ENCODE data around the gene NEUROG1. TPM values are rescaled to one million over a fixed set of nuclear protein-coding genes. Genes with fewer than 3 reads are reported as not detected.

The NEUROG1 gene, protein sequence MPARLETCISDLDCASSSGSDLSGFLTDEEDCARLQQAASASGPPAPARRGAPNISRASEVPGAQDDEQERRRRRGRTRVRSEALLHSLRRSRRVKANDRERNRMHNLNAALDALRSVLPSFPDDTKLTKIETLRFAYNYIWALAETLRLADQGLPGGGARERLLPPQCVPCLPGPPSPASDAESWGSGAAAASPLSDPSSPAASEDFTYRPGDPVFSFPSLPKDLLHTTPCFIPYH
- polyA plus RNA-seq (ENCODE audit: insufficient read length) = not detected
- long read RNA-seq, donor 1 = 0 reads
- long read RNA-seq, donor 2 = 0 reads
- long read RNA-seq, donor 3 = 0 reads
- long read RNA-seq, donor 4 = 0 reads
- long read RNA-seq, donor 5 = 0 reads
- long read RNA-seq, donor 6 = 0 reads
- long read RNA-seq, donor 7 = 0 reads
- long read RNA-seq, donor 8 = 0 reads

DNA sequence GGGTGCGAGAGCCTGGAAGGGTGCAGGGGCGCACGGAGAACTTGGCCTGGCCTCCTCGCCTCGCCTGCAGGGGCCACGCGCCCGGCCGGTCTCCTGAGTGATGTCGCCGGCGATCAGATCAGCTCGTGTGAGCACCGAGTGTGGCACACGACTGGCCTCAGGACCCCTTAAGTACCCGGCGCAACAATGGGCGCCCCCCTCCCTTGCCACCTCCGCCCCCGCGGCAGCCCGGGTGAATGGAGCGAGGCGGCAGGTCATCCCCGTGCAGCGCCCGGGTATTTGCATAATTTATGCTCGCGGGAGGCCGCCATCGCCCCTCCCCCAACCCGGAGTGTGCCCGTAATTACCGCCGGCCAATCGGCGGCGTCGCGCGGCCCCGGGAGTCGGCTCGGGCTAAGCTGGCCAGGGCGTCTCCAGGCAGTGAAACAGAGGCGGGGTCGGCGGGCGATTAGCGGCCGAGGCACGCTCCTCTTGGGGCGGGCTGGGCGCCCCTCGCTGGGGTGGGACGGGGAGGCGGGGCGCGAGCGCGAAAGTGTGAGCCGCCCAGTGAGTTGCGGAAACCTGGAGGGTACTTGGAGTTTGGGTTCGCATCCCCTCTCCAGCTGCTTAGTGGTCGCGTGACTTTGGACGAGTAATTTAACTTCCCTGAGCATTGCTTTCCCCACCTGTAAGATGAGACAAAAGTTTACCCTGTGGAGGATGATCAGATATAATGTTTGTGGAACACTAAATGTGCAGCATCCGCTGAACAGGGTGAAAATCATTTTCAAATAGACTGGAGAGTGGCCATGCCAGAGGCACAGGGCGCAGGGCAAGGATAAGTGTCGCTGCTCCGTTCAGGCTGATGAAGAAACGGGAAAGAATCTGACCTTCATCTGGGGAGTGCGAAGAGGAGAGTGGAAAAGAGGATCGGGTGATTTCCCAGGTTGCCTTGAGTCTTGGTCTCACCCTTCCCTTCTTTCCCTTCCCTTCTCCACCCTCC lies at the start of gene NEUROG1:
Gene NEUROG1, minus strand, starts transcription at position 145 of the 982 bp plus-strand sequence. CDS start 274 bp downstream, outside the sequence.
- no peak for DNase-seq

DNA sequence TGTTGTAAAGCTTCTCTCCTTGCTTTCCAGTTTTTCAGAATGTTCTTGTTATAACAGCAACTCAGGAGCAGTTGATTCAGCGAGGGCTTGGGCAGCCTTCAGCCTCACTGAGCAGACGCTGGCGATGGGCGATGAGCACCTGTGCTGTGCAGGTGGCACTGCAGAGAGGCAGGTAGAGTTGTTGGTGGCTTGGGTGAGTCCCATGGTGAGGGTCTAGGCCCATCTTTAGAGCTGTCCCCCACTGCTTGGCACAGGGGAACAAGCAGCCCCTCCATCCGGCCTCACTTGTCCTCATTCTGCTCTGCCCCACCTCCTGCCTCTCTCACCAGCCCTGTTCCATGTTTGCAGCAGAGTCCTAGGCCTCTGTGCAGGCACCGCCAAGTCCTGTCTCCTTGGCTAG lies 49.2 kb upstream of the NEUROG1 start:
- no peak for DNase-seq

DNA sequence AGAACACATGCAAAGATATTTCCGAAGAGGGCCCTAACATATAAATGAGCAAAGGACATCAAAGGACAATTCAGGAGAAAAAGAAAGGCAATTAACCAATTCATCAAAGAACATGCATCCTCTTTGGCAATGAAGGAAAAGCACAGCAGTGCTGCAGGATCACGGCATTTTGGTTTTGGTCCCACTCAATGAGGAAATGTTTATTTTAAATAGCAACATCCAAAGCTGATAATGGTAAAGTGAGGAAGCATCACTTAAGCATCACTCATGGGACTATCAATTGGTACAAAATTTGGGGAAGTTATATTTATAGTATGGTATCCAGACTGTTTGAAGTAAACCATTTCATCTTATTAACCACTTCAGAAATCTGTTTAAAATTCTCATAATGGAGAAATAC lies 48.5 kb upstream of the NEUROG1 start:
- DNase-seq = no peak

DNA sequence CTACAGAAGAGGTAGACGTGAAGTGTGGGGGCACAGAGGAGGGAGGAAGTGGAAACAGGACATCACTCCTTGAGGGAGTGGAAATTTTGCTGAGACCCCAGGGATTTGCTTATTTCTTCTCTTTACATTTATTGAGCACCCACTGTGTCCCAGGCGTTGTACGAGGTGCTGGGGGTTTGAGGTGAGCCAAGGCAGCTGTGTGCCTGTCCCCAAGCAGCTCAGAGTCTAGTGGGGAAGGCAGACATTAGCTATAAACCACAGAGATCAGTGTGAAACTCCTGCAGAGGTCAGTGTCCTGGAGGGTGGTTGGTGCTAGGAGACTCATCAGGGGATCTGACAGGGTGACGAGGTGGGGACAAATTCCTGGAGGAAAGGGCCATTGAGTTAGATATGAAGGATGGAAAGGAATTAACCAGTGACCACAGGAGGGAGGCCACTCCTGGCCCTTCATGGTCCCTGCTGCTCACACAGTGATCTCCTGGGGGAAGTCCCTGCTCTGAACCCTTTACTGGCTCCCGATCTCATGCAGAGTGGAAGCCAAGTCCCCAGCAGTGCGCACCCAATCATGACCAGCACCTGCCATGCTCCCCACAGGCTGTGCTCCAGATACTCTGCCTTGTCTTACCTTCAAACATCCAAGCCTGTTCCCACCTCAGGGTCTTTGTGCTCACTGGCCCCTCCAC lies 46.5 kb upstream of the NEUROG1 start:
- DNase-seq = no peak

DNA sequence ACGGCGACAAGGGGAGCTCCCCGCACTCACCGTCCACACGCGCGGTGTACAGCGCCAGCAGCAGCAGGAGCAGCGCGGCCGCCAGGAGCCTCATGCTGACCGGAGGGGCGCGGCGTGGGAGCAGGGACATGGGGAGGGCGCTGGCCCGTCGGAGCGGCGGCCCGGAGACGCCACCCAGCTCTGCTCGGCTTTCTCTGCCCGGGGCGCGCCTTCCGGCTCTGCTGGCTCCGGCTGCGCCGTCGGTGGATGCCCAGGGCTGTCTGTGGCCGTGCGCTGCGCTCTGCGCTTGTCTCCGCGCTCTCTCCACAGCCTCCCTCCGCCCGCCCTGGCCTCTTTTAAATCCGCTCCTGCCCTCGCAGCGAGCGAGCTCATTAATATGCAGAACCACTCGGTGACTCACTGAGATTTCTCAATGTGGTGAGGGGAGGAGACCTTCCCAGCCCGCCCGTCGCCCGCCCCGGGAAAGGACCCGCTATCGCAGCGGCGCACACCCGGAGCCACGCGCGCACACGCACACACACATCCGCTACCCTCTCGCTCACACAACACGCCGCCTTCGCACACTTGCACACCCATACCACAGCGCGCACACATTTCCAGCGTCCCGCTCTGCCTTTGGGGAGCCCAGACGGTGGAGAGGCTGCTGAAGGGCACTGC lies 43.0 kb upstream of the NEUROG1 start, which contains the start of gene CXCL14:
Gene CXCL14, minus strand, starts transcription at position 307 of the 657 bp plus-strand sequence. Its CDS starts 213 bp downstream, at position 94.
- no peak for DNase-seq

DNA sequence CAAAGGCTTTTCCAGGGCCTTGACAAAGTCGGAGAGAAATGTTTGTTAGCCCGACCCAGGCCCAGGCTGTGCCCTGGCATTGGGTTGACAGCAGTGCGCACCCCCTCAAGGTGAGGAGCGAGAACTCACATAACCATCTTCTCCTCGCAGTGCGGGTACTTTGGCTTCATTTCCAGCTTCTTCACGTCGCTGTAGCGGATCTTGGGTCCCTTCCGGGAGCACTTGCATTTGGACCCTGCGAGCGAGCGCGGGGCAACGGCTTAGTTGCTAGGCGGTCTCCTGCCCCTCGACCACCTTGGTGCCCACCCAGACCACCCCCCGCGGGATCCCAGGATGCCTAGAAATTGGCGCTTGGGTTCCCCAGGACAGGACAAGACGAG lies 42.5 kb upstream of the NEUROG1 start:
- DNase-seq = no peak

DNA sequence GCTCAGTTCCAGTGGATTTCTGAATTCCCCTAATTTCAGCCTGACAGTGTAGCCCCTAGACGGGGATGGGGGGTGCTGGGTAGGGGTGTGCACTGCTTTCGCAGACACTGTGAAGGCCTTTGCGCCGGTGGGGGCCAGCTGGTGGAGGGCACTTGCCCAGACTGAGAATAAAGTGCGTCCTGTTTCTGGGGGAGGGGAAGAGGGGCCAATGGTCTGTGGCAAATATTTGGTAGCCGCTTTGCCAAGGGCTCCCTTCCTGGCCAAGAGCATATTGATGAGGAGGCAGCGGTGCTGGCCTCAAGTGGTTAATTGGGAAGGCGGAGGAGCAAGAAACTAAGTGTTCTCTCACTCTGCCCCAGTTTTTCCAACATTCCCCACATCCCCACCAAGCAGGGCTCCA lies 41.7 kb upstream of the NEUROG1 start:
- DNase-seq = no peak

DNA sequence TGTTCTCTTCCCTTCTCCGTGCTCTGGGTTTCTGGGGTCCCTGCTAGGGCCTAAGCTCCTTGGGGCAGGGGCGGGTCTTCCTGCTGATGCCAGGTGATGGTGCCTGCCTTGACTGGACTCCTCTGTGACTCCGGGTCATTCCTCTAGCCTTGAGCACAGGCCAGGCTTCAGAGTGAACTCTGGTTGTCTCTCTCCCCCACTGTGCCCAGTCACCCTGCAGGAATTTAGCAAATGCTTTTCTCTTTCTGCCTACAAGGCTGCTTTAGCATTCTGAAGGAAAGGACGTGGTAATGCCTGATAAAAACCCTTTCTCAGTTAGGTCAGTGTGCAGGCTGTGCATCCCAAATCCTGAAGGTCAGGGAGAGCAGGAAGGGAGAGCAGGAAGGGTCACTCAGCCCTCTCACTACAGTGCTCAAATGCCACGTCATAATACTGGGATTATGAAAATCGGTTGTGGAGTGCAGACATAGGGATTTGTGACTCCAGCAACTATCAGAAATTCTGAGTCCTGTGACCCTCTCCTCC lies 40.4 kb upstream of the NEUROG1 start:
- no peak for DNase-seq

DNA sequence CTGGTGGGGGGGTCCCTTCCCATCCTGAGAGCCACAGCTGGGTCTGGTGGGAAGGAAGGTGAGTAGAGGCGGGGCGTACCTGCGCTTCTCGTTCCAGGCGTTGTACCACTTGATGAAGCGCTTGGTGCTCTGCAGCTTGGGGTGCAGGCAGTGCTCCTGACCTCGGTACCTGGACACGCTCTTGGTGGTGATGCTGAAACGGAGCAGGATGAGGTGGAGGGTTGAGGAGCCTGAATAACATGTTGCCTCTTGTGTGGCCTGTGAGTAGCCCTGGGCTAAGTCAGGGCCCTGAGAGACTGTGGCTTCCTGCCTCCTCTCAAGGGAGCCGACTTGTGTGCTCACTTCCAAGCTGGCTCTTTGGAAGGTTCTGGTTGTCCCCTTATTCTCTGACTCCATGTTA lies 38.7 kb upstream of the NEUROG1 start:
- DNase-seq = no peak

DNA sequence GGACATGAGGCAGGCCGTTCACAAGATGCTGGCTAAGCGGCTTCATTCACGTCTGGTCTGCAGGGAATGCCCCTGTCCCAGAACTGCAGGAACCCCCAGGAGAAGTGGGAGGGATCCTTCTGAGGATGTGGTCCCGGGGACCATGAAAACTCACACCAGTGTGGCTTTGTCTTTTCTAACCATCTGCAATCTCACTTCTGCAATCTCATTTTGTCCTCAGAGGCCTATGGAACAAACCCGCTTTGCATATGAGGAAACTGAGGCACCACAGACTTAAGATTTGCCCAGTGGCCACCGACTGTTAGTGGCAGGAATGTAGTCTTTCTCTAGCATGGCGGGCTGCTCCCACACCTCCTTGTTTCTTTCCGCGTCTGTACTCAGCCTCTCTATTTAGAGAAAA lies 36.1 kb upstream of the NEUROG1 start:
- no peak for DNase-seq

DNA sequence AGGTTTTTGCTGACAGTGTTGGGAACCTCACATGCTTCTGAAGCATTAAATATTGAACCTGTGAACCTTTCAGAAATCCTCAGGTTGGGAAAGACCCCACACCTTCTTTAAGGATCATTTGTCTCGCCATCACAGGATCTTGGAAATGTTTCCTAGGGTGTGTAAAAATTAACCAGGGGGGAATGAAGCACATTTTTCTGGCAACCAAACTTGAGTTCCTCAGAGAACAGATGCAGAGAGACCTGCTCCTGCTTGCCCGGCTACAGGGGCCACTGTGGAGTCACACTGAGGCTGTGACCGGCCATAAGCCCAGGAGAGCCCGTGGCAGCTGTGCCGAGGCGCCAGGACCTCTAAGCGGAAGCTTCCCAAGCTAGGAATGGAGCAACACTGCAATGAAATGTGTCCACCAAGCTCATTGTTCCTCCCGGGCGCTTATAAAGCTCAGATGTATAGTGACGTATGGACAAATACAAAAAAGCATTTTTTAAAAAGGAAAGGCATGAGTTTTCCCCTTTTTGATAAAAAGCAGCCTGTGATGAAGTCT lies 35.4 kb upstream of the NEUROG1 start:
- no peak for DNase-seq

DNA sequence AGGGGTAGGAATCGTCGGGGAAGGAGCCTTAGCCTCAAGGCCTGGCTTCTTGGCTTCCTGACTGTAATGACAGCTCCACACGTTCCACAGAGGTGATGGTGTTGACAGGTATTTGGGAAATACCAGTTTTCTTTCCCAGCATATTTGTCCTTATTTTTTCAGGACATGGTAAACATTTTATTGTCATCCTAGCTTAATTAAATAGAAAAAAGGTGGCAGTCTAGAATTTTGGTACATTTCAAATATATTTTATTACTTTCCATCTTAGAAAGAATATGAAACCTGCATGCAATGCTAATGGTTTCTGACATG lies 34.6 kb upstream of the NEUROG1 start:
- DNase-seq = no peak

DNA sequence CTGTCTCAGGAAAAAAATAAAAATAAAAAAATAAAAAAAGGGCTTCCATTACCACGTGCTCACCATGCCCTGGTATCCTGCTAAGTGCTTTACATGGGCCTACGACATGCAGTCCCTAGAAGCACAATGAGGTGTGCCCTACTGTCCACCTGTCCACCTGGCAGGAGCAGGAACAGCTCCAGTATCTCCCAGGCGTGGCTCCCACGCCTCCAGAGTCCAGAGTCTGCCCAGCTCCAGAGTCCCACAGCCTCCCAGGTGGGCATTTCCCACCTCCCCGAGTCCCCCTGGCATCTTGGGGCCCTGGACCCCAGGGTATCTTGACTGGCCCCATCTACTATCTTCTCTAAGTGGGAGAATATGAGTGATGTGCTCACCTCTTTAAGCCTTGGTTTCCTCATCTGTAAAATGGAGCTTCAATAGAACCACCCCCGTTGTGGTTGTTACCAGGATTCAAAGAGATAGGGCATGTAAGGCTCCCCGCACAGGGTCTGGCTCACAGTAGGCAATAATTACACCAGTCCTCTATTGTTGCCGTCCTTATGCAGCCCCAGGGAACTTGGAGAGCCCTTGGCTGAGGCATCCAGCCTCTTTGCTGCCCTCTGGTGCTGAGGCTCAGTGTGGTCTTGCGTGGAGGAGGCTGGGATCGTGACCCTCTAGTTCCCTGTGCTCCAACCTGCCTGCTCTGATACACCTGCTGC lies 34.1 kb upstream of the NEUROG1 start:
- no peak for DNase-seq

DNA sequence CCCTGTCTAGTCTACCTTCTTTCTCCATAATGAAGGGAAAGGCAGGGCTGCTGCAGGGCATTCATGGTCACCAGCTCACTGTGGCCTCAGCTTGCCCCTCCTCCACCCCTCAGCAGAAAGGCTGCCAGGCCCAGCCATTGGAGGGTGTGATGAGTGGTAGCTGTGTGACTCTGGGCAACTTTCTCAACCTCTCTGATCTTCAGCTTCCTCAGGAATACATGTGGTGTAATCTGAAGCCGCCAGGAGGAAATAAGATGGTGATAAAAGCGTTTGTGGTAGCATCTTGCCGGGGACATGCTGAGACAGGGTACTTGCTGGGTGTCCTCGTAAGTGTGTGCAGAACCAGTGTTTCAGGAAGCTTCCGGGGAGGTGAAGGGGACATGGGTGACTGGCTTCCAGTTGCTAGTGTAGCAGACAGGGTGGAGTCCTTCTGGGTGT lies 33.2 kb upstream of the NEUROG1 start:
- no peak for DNase-seq

DNA sequence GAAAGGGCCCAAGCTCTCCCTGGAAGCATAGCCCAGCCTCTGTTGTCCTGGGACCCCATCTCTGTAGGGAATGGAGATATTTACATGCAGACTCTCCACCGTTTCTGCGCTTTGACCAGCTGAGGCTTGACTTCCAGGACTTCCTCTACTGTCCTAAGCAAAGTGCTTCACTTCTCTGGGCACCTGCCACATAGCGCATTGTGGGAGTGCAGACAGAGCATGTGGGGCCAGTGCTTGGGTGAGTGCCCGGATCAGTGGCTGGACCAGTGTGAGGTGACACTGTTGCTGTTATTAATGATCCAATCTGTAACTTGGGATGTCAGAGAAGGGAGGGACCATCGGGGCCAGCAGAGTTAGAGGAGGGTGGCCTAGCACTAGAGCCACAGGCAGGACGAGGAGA lies 32.5 kb upstream of the NEUROG1 start:
- no peak for DNase-seq

DNA sequence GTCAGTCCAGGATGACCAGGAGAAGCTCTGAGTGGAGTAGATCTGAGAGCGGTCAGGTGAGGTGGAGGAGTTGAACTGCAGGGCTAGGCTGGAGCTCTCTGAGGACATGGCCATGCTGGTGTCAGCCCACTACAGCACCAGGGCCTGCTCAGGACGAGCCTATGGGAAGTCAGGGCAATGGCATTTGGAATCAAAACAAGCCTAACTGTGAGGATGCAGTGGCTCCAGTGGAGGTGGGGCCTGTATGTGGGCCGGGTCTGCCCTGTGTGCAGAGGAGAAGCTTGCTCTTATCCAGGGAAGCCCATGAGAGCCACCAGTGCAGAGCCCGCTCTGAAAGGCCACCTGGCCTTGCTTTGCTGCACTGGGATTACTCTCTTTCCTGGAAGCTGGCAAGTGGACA lies 31.9 kb upstream of the NEUROG1 start:
- no peak for DNase-seq

DNA sequence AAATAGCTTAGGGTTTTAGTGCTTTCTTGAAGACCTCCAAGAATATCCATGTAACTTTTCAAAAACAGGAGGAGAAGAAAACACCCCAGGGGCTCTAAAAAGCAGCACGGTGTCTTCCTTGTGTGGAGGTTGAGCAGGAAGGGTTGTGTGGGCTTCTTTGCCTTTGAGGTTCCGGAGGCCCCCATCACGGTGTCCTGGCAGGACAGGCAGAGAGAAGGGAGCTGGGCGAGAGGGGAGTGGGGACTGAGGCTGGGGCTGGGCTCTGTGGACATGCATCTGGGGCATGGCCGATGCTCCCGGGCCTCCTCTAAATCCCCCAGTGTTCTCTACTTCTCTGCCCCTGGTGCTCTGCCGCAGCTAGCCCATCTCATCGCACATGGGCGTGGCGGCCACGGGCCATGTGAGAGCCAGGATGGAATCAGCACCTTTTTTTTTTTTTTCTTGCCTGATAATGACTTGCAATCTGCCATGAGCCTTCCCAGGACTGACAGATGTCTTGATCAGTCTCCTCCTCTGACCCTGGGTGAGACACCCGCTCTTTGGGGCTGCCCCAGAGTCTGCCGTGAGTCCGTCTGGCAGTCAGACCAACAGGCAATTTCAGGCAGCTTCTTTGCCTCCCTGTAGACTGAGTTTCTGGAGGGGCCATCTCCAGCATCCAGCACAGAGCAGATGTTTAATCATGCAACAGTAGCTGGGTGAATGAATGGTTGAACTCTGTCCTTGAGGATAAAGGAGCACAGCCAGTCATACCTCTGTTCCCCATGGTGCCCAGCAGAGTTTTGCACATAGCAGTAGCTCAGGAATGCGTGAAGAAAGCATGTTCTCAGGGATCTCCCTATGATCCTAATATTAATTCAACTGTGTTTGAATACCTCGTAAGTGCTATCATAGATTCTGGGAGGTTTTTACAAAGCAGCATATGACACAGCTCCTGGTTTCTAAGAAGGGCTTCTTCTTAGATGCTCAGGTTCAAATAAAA lies 30.9 kb upstream of the NEUROG1 start:
- no peak for DNase-seq

DNA sequence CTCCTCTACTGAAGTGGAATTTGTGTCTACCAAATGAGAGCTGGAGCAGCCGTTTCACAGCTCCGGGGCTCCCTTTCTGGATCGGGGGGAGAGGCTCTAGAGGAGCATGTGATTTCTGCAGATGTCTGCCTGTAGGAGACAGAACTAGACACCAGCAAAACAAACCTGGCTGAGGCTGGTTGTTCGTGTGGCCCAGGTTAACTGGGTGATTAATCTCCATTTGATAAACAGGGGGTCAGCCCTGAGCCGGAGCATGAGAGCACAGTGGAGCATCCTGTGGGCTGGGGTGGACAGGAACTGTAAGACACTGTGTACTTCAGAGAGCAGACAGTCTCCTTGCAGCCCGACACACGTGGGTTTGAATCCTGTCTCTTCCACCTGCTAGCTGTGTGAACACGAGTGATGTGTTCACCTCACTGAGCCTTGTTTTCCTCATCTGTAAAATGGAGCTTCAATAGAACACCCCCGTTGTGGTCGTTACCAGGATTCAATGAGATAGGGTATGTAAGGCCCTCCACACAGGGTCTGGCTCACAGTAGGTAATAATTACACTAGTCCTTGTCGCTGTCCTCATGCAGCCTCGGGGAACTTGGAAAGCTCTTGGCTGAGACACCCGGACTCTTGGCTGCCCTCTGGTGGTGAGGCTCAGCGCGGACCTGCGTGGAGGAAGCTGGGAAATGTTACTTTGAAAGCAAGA lies 30.1 kb upstream of the NEUROG1 start:
- DNase-seq = no peak

DNA sequence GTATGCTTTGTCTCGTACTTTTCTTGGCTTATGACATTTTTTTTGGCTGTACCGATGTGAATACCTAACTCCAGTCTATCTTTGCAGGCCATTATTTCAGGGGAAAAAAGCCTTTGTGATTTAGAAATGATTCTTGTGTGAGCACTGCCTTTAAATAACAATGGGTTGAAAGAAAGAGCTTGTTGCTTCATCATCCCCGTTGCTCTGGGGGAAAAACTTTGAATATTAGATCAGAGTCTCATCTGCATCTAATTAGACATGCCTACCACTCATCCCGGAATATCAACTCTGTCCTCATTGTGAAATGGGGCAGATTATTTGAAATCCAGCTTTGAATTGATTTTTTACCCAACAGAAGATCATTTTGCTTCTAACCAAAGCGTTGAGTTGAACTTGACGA lies 29.5 kb upstream of the NEUROG1 start:
- no peak for DNase-seq
